Measurements from ENCODE around the gene STK24.

DNA sequence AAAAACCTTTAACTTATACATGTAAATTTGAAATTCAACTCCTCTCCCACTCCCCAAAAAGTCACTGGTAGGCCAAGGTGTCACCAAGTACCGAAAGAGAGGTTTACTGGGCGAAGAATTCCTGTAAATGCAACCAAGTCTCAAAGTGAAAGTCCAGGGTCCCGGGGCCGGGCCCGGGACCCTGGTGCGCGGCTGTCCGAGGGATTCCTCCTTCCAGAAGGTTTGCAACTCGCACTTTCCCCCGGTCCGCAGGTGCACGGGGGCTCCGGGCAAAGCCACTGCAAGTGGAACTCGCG, 1.1 kb downstream of the STK24 start:
- TF ChIP-seq, protein P1, sequence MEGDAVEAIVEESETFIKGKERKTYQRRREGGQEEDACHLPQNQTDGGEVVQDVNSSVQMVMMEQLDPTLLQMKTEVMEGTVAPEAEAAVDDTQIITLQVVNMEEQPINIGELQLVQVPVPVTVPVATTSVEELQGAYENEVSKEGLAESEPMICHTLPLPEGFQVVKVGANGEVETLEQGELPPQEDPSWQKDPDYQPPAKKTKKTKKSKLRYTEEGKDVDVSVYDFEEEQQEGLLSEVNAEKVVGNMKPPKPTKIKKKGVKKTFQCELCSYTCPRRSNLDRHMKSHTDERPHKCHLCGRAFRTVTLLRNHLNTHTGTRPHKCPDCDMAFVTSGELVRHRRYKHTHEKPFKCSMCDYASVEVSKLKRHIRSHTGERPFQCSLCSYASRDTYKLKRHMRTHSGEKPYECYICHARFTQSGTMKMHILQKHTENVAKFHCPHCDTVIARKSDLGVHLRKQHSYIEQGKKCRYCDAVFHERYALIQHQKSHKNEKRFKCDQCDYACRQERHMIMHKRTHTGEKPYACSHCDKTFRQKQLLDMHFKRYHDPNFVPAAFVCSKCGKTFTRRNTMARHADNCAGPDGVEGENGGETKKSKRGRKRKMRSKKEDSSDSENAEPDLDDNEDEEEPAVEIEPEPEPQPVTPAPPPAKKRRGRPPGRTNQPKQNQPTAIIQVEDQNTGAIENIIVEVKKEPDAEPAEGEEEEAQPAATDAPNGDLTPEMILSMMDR (IDR thresholded peaks at IDR 0.05; ENCODE audit: low read depth, low read length), result no peak
- no peak for TF ChIP-seq EZH2phosphoT487 (IDR thresholded peaks at IDR 0.05; ENCODE audit: low read depth)

Data from OCI-LY3 (cell line).